Stimulated activated CD8-positive, alpha-beta memory T cell treated with anti-CD3 and anti-CD28 coated beads, Interleukin-7, amount 100 ng/mL, for 1 hour (primary cell): ENCODE measurements around the gene GAREM2.

ENCODE experiments used
- DNase-seq, 2 donors: peaks; one replicate each; pipeline ENCODE4 v3.0.0-alpha.2; 2020; ENCODE audit warnings: low read depth in 2 of 2

The GAREM2 gene

GRCh38 chr2:26237868-26238267 is 65.0 kb downstream of the GAREM2 start:
- no peak for DNase-seq

GRCh38 chr2:26238311-26238958 is 65.5 kb downstream of the GAREM2 start:
- no peak for DNase-seq
